HCT116 (cell line): ENCODE measurements around the gene TMCO6. TPM values are rescaled to one million over a fixed set of nuclear protein-coding genes. Genes with fewer than 3 reads are reported as not detected.

ENCODE experiments used
- ATAC-seq: fragments of 200-7000 bp; cut with Tn5 transposase; 2 replicates; pipeline ENCODE4 v1.9.1; 2020; ENCODE audit warnings: mild to moderate bottlenecking, moderate library complexity
- BruUV-seq: library from RNA; stranded (reverse); fragments of 400-500 nt; replicated peaks from 2 replicates; lab custom pipeline; 2021; lab: Mats Ljungman, UMichigan
- CTCF ChIA-PET: fragments of 300-600 bp; sonication (Branson Sonifier 250); formaldehyde crosslinking; loops from one replicate; lab custom pipeline; 2021; ENCODE audit warnings: antibody characterized with exemption; lab: Charles Lee
- POLR2A ChIA-PET: fragments of 300-600, 350-600 bp; sonication (Branson Sonifier 250); formaldehyde crosslinking; loops from one replicate; lab custom pipeline; 2021; ENCODE audit warnings: antibody characterized with exemption; lab: Charles Lee
- RAD21 ChIA-PET, 2 experiments: fragments of 300-600 bp; sonication (Branson Sonifier 250); formaldehyde crosslinking; loops; one replicate each; lab custom pipeline; 2023; ENCODE audit warnings: low total read pairs in 2 of 2; ENCODE audit not compliant: uncharacterized antibody in 2 of 2, unreplicated experiment in 2 of 2, low non-redundant PET in 1 of 2; lab: Charles Lee
- DNase-seq: peaks from one replicate; pipeline ENCODE4 v3.0.0-alpha.2; 2010; ENCODE audit warnings: low read depth, low spot score
- H2AFZ ChIP-seq: fragments of 200-600 bp; shearing (Covaris generic), sonication (generic); 2 replicates; pipeline ENCODE4 v1.6.1; 2017; ENCODE audit warnings: low read depth, mixed run types, mixed read lengths, antibody characterized with exemption, low read length; ENCODE audit not compliant: poor library complexity, severe bottlenecking
- H3K27ac ChIP-seq: 2 replicates; pipeline ENCODE4 v1.5.1; 2012; ENCODE audit warnings: low read depth, low read length
- H3K27me3 ChIP-seq: fragments of 200-600 bp; sonication (generic); 2 replicates; pipeline ENCODE4 v1.6.1; 2016; ENCODE audit warnings: mixed run types, low read length, mixed read lengths; ENCODE audit not compliant: insufficient read depth
- H3K36me3 ChIP-seq, 2 experiments: fragments of 200-500 bp in 1 of 2; fragments of 200-600 bp in 1 of 2; sonication (Bioruptor generic) in 1 of 2; sonication (generic) in 1 of 2; 2 replicates each; pipeline versions ENCODE4 v1.5.1 to v1.6.1; 2014 to 2016; ENCODE audit warnings: low read length in 2 of 2, inconsistent platforms in 1 of 2, mixed read lengths in 1 of 2, mixed run types in 1 of 2; ENCODE audit not compliant: insufficient read depth in 2 of 2, control insufficient read depth in 1 of 2
- H3K4me1 ChIP-seq, 2 experiments: fragments of 200-600 bp in 1 of 2; sonication (generic) in 1 of 2; 2 replicates each; pipeline versions ENCODE4 v1.5.1 to v1.6.1; 2012 to 2017; ENCODE audit warnings: low read length in 2 of 2, inconsistent platforms in 1 of 2, mild to moderate bottlenecking in 1 of 2, mixed read lengths in 1 of 2, mixed run types in 1 of 2, moderate library complexity in 1 of 2; ENCODE audit not compliant: insufficient read depth in 2 of 2, control insufficient read depth in 1 of 2
- H3K4me2 ChIP-seq: fragments of 200-600 bp; sonication (generic); 2 replicates; pipeline ENCODE4 v1.6.1; 2017; ENCODE audit warnings: mixed run types, low read length, mixed read lengths
- H3K4me3 ChIP-seq, 2 experiments: fragments of 200-600 bp in 1 of 2; sonication (generic) in 1 of 2; replicated peaks in 1 of 2; 2 replicates each; pipeline ENCODE4 v1.5.1; 2011 to 2016; ENCODE audit warnings: low read length in 2 of 2, control low read depth in 1 of 2, low read depth in 1 of 2, mild to moderate bottlenecking in 1 of 2, mixed read lengths in 1 of 2, mixed run types in 1 of 2
- H3K79me2 ChIP-seq: fragments of 200-600 bp; sonication (generic); 2 replicates; pipeline ENCODE4 v1.6.1; 2017; ENCODE audit warnings: mild to moderate bottlenecking, mixed run types, low read length, moderate library complexity, mixed read lengths; ENCODE audit not compliant: insufficient read depth
- H3K9ac ChIP-seq: fragments of 200-600 bp; sonication (generic); 2 replicates; pipeline ENCODE4 v1.6.1; 2016; ENCODE audit warnings: low read length, mixed read lengths
- H3K9me2 ChIP-seq: fragments of 200-600 bp; sonication (generic), shearing (Covaris generic); 2 replicates; pipeline ENCODE4 v1.6.1; 2017; ENCODE audit warnings: mixed run types, mild to moderate bottlenecking, moderate library complexity; ENCODE audit not compliant: insufficient read depth
- H3K9me3 ChIP-seq, 2 experiments: fragments of 200-500 bp in 1 of 2; fragments of 200-600 bp in 1 of 2; sonication (Bioruptor generic) in 1 of 2; sonication (generic) in 1 of 2; 2 replicates each; pipeline ENCODE4 v1.6.1; 2014 to 2017; ENCODE audit warnings: low read length in 2 of 2, mixed read lengths in 2 of 2, inconsistent platforms in 1 of 2, low read depth in 1 of 2, mild to moderate bottlenecking in 1 of 2, mixed run types in 1 of 2, moderate library complexity in 1 of 2; ENCODE audit not compliant: control insufficient read depth in 1 of 2, insufficient read depth in 1 of 2
- H4K20me1 ChIP-seq: fragments of 200-600 bp; sonication (generic), shearing (Covaris generic); 2 replicates; pipeline ENCODE4 v1.6.1; 2017; ENCODE audit warnings: mixed run types, mild to moderate bottlenecking, moderate library complexity; ENCODE audit not compliant: insufficient read depth
- ATF3 ChIP-seq: IDR thresholded peaks from 2 replicates; pipeline ENCODE4 v1.6.1; 2012
- CBX3 ChIP-seq: IDR thresholded peaks from 2 replicates; pipeline ENCODE4 v1.6.1; 2012; ENCODE audit warnings: low read depth
- CEBPB ChIP-seq: IDR thresholded peaks from 2 replicates; pipeline ENCODE4 v1.6.1; 2012; ENCODE audit warnings: low read depth
- CTCF ChIP-seq, 3 experiments: fragments of 200-600 bp in 1 of 3; sonication (generic) in 1 of 3; IDR thresholded peaks in 2 of 3; conservative IDR thresholded peaks in 1 of 3; 2 replicates each; pipeline ENCODE4 v1.5.1; 2012 to 2017; ENCODE audit warnings: low read depth in 2 of 3, low read length in 2 of 3, antibody characterized with exemption in 1 of 3, borderline replicate concordance in 1 of 3, control low read depth in 1 of 3, mild to moderate bottlenecking in 1 of 3, mixed read lengths in 1 of 3, mixed run types in 1 of 3, moderate library complexity in 1 of 3; ENCODE audit not compliant: insufficient read depth in 1 of 3
- EGR1 ChIP-seq: IDR thresholded peaks from 2 replicates; pipeline ENCODE4 v1.6.1; 2012; ENCODE audit warnings: low read depth
- ELF1 ChIP-seq: IDR thresholded peaks from 2 replicates; pipeline ENCODE4 v1.6.1; 2012; ENCODE audit warnings: low read depth, borderline replicate concordance
- EZH2 ChIP-seq: fragments of 200-600 bp; sonication (generic); IDR thresholded peaks from 2 replicates; pipeline ENCODE4 v1.6.1; 2017; ENCODE audit warnings: antibody characterized with exemption, mixed run types
- EZH2phosphoT487 ChIP-seq: fragments of 200-600 bp; IDR thresholded peaks from 2 replicates; pipeline ENCODE4 v1.6.1; 2018; ENCODE audit warnings: antibody characterized with exemption, borderline replicate concordance
- FOSL1 ChIP-seq: IDR thresholded peaks from 2 replicates; pipeline ENCODE4 v1.6.1; 2012; ENCODE audit warnings: low read depth
- MAX ChIP-seq: IDR thresholded peaks from 2 replicates; pipeline ENCODE4 v1.6.1; 2012
- POLR2A ChIP-seq: IDR thresholded peaks from 2 replicates; pipeline ENCODE4 v1.7.0; 2011; ENCODE audit warnings: borderline replicate concordance; ENCODE audit not compliant: insufficient read depth, insufficient read length; ENCODE audit errors: extremely low read depth
- POLR2AphosphoS5 ChIP-seq: IDR thresholded peaks from 2 replicates; pipeline ENCODE4 v1.6.1; 2011; ENCODE audit warnings: mild to moderate bottlenecking, low read depth, low read length, moderate library complexity
- RAD21 ChIP-seq: IDR thresholded peaks from 2 replicates; pipeline ENCODE4 v1.6.1; 2012; ENCODE audit warnings: low read depth, mild to moderate bottlenecking
- REST ChIP-seq: IDR thresholded peaks from 2 replicates; pipeline ENCODE4 v1.6.1; 2012; ENCODE audit warnings: low read depth
- SIN3A ChIP-seq: IDR thresholded peaks from 2 replicates; pipeline ENCODE4 v1.6.1; 2012; ENCODE audit warnings: low read depth
- SP1 ChIP-seq: IDR thresholded peaks from 2 replicates; pipeline ENCODE4 v1.6.1; 2012; ENCODE audit warnings: low read depth
- TCF7L2 ChIP-seq: IDR thresholded peaks from 2 replicates; pipeline ENCODE4 v1.7.0; 2011; ENCODE audit warnings: borderline replicate concordance, inconsistent platforms; ENCODE audit not compliant: insufficient read depth, insufficient read length; ENCODE audit errors: extremely low read depth
- YY1 ChIP-seq: IDR thresholded peaks from 2 replicates; pipeline ENCODE4 v1.6.1; 2011; ENCODE audit warnings: low read length, low read depth, moderate library complexity, mild to moderate bottlenecking; ENCODE audit not compliant: insufficient replicate concordance; ENCODE audit errors: extremely low read depth
- ZFX ChIP-seq: fragments of 450-650 bp; IDR thresholded peaks from 2 replicates; pipeline ENCODE4 v1.6.1; 2017
- ZNF274 ChIP-seq: fragments of 200-500 bp; sonication (Bioruptor generic); IDR thresholded peaks from 2 replicates; pipeline ENCODE4 v1.6.1; 2014; ENCODE audit warnings: mild to moderate bottlenecking, low read depth, low read length, inconsistent platforms
- intact Hi-C: fragments of 100-400 bp; cut with micrococcal nuclease; formaldehyde crosslinking; loops from 2 replicates; pipeline ENCODE4 v1.10.0; 2022
- total RNA-seq: library from RNA; stranded (reverse); gene quantifications from one replicate; pipeline ENCODE4 v1.2.1, GENCODE V29; 2021; ENCODE audit not compliant: unreplicated experiment

TMCO6 gene
- total RNA-seq, 1 experiment from 2014 or later, result 28.0 TPM

GRCh38 chr5:140598836-140599235 lies 40.4 kb upstream of the TMCO6 start:
- DNase-seq (no peak), ATAC-seq (no peak)
- BruUV-seq, result no TSS peak
- H3K9ac ChIP-seq, result no peak overlapping the region
- intact Hi-C loops, result no loop called here
- no peaks in the 10 kb centered on the region for H3K9me3 ChIP-seq
- H3K4me1 ChIP-seq, result no peaks in the 10 kb centered on the region
- H2AFZ ChIP-seq, result no peak overlapping the region
- no peaks in the 10 kb centered on the region for H3K9me2 ChIP-seq
- no peaks in the 10 kb centered on the region for H4K20me1 ChIP-seq
- H3K27ac ChIP-seq, result no peak overlapping the region
- H3K79me2 ChIP-seq, result no peaks in the 10 kb centered on the region
- ChIA-PET CTCF (no interaction called here), RAD21 (no interaction called here), POLR2A (no interaction called here)
- no peak for TF ChIP-seq EZH2
- no peak for TF ChIP-seq POLR2AphosphoS5
- TF ChIP-seq ZFX, result no peak
- no peak for TF ChIP-seq YY1
- TF ChIP-seq SP1, result no peak
- no peak for TF ChIP-seq EGR1
- no peak for TF ChIP-seq CTCF (IDR thresholded peaks at IDR 0.05 in 2 of 3, conservative IDR thresholded peaks at IDR 0.05 in 1 of 3; ENCODE audit: borderline replicate concordance in 1 of 3, insufficient read depth in 1 of 3, low read depth in 2 of 3, low read length in 2 of 3)
- no peak for TF ChIP-seq RAD21
- TF ChIP-seq TCF7L2, result no peak
- TF ChIP-seq ELF1, result no peak
- TF ChIP-seq EZH2phosphoT487, result no peak
- TF ChIP-seq MAX, result no peak
- TF ChIP-seq FOSL1, result no peak
- no peak for TF ChIP-seq CEBPB
- no peak for TF ChIP-seq CBX3
- no peak for TF ChIP-seq ZNF274
- no peak for TF ChIP-seq POLR2A
- no peak for TF ChIP-seq SIN3A
- no peak for TF ChIP-seq ATF3
- TF ChIP-seq REST, result no peak
- no peak overlapping the region for H3K4me2 ChIP-seq
- H3K27me3 ChIP-seq, result no peaks in the 10 kb centered on the region
- H3K36me3 ChIP-seq, result no peaks in the 10 kb centered on the region
- H3K4me3 ChIP-seq, result no peak overlapping the region
